ENCODE measurements around the gene CCDC88A.
A peak's percentile ranks its signal among the peaks of the same experiment; 100 is the strongest.

CCDC88A gene

GRCh38 chr2:55437515-55438390, 18.1 kb upstream of the CCDC88A start:
- Histone ChIP-seq H3K27ac (ENCODE audit: low read depth, low read length, poor library complexity, severe bottlenecking) (no peak overlapping the region), H3K27me3 (ENCODE audit: insufficient read depth, low read length) (no peaks in the 10 kb centered on the region), H3K9me3 (ENCODE audit: low read length) (no peaks in the 10 kb centered on the region), H3K9ac (ENCODE audit: low read length) (no peak overlapping the region), H3K36me3 (ENCODE audit: insufficient read depth, low read length) (no peaks in the 10 kb centered on the region), H3F3A (ENCODE audit: insufficient read depth, low read length) (no peaks in the 10 kb centered on the region), H4K20me1 (ENCODE audit: insufficient read depth, low read length) (no peaks in the 10 kb centered on the region), H2AFZ (ENCODE audit: low read length) (no peak overlapping the region), H3K9me2 (ENCODE audit: low read depth, low read length) (no peaks in the 10 kb centered on the region), H3K4me3 (ENCODE audit: low read depth, low read length, poor library complexity, severe bottlenecking) (no peak overlapping the region), H3K4me1 (ENCODE audit: insufficient read depth, low read length, severe bottlenecking) (no peaks in the 10 kb centered on the region), H3K4me2 (ENCODE audit: low read length) (no peak overlapping the region), H3K79me2 (ENCODE audit: insufficient read depth, low read length) (no peaks in the 10 kb centered on the region)
- TF ChIP-seq CTCF (IDR thresholded peaks at IDR 0.05; ENCODE audit: low read length) (no peak), EZH2 (IDR thresholded peaks at IDR 0.05; ENCODE audit: borderline replicate concordance, low read length) (no peak)

- Histone ChIP-seq H3K9ac (ENCODE audit: low read length) (no peak overlapping the region), H3K9me2 (ENCODE audit: low read depth, low read length) (no peaks in the 10 kb centered on the region), H2AFZ (ENCODE audit: low read length) (peak overlapping the region; percentile 53; the same call in 1 of the 2 replicates), H3F3A (ENCODE audit: insufficient read depth, low read length) (no peaks in the 10 kb centered on the region), H3K27me3 (ENCODE audit: insufficient read depth, low read length) (no peaks in the 10 kb centered on the region), H3K79me2 (ENCODE audit: insufficient read depth, low read length) (no peaks in the 10 kb centered on the region), H3K4me1 (ENCODE audit: insufficient read depth, low read length, severe bottlenecking) (peaks cover 20% of the 10 kb centered on the region), H3K27ac (ENCODE audit: low read depth, low read length, poor library complexity, severe bottlenecking) (peak overlapping the region; percentile 3), H3K4me2 (ENCODE audit: low read length) (no peak overlapping the region; the same call in 1 of the 2 replicates), H3K36me3 (ENCODE audit: insufficient read depth, low read length) (no peaks in the 10 kb centered on the region), H4K20me1 (ENCODE audit: insufficient read depth, low read length) (no peaks in the 10 kb centered on the region), H3K4me3 (ENCODE audit: low read depth, low read length, poor library complexity, severe bottlenecking) (no peak overlapping the region), H3K9me3 (ENCODE audit: low read length) (no peaks in the 10 kb centered on the region)
- TF ChIP-seq CTCF (IDR thresholded peaks at IDR 0.05; ENCODE audit: low read length) = peak; percentile 80
- no peak for TF ChIP-seq EZH2 (IDR thresholded peaks at IDR 0.05; ENCODE audit: borderline replicate concordance, low read length)
Observed at GRCh38 chr2:55431982-55432627, 12.4 kb upstream of the CCDC88A start.

GRCh38 chr2:55430211-55430975, 10.7 kb upstream of the CCDC88A start:
- Histone ChIP-seq H3K27ac (ENCODE audit: low read depth, low read length, poor library complexity, severe bottlenecking) (no peak overlapping the region), H3K4me3 (ENCODE audit: low read depth, low read length, poor library complexity, severe bottlenecking) (no peak overlapping the region), H3K27me3 (ENCODE audit: insufficient read depth, low read length) (no peaks in the 10 kb centered on the region), H3F3A (ENCODE audit: insufficient read depth, low read length) (no peaks in the 10 kb centered on the region), H3K4me1 (ENCODE audit: insufficient read depth, low read length, severe bottlenecking) (peaks cover 30% of the 10 kb centered on the region), H3K9ac (ENCODE audit: low read length) (no peak overlapping the region), H4K20me1 (ENCODE audit: insufficient read depth, low read length) (no peaks in the 10 kb centered on the region), H3K9me2 (ENCODE audit: low read depth, low read length) (no peaks in the 10 kb centered on the region), H3K9me3 (ENCODE audit: low read length) (no peaks in the 10 kb centered on the region), H3K79me2 (ENCODE audit: insufficient read depth, low read length) (no peaks in the 10 kb centered on the region), H3K36me3 (ENCODE audit: insufficient read depth, low read length) (no peaks in the 10 kb centered on the region), H3K4me2 (ENCODE audit: low read length) (no peak overlapping the region), H2AFZ (ENCODE audit: low read length) (peak overlapping the region; percentile 55; the same call in 1 of the 2 replicates)
- TF ChIP-seq EZH2 (IDR thresholded peaks at IDR 0.05; ENCODE audit: borderline replicate concordance, low read length) (no peak), CTCF (IDR thresholded peaks at IDR 0.05; ENCODE audit: low read length) (no peak)
